H1 (cell line): ENCODE measurements around the gene ARHGAP4. TPM values are rescaled to one million over a fixed set of nuclear protein-coding genes. Genes with fewer than 3 reads are reported as not detected.

ENCODE experiments used
- CTCF ChIA-PET: fragments of 300-600 bp; sonication (Branson Sonifier 250); formaldehyde crosslinking; loops from one replicate; lab custom pipeline; 2021; ENCODE audit not compliant: partially characterized antibody; lab: Charles Lee
- POLR2A ChIA-PET: fragments of 300-600 bp; sonication (Branson Sonifier 250); formaldehyde crosslinking; loops from one replicate; lab custom pipeline; 2021; ENCODE audit warnings: inconsistent platforms; ENCODE audit not compliant: partially characterized antibody; lab: Charles Lee
- DNase-seq, 2 experiments: peaks; one replicate each; pipeline versions ENCODE4 v3.0.0 to v3.0.0-alpha.2; 2010 to 2022; ENCODE audit warnings: low spot score in 2 of 2, low read depth in 1 of 2, mixed read lengths in 1 of 2
- FAIRE-seq: peaks from 2 replicates; lab custom pipeline; 2011; peaks lifted over from hg19 to GRCh38; lab: Jason Lieb, UNC
- H2AFZ ChIP-seq: 2 replicates; pipeline ENCODE4 v1.8.1; 2012; ENCODE audit warnings: low read length, inconsistent platforms
- H2AK5ac ChIP-seq: 2 replicates; pipeline ENCODE4 v1.6.1; 2013; ENCODE audit warnings: low read depth, low read length
- H2BK120ac ChIP-seq: replicated peaks from 2 replicates; pipeline ENCODE3; 2013; ENCODE audit warnings: low read depth, low read length, inconsistent platforms
- H2BK12ac ChIP-seq: 2 replicates; pipeline ENCODE4 v1.6.1; 2013; ENCODE audit warnings: low read depth, low read length
- H2BK15ac ChIP-seq: 2 replicates; pipeline ENCODE4 v1.6.1; 2013; ENCODE audit warnings: low read length
- H2BK20ac ChIP-seq: 2 replicates; pipeline ENCODE4 v1.6.1; 2013; ENCODE audit warnings: low read length
- H2BK5ac ChIP-seq: 2 replicates; pipeline ENCODE4 v1.6.1; 2013; ENCODE audit warnings: low read depth, low read length
- H3K14ac ChIP-seq: 2 replicates; pipeline ENCODE4 v1.6.1; 2013; ENCODE audit warnings: inconsistent platforms; ENCODE audit not compliant: insufficient read length
- H3K18ac ChIP-seq: 2 replicates; pipeline ENCODE4 v1.6.1; 2013; ENCODE audit warnings: low read length; ENCODE audit errors: extremely low read depth
- H3K23ac ChIP-seq: 2 replicates; pipeline ENCODE4 v1.6.1; 2013; ENCODE audit warnings: inconsistent platforms; ENCODE audit not compliant: insufficient read length
- H3K23me2 ChIP-seq: 2 replicates; pipeline ENCODE4 v1.6.1; 2013; ENCODE audit warnings: low read depth, low read length
- H3K27ac ChIP-seq: 2 replicates; pipeline ENCODE4 v1.6.1; 2011; ENCODE audit warnings: low read depth, low read length, inconsistent platforms
- H3K27me3 ChIP-seq, 4 experiments: replicated peaks in 1 of 4; 1 replicate in 1 of 4; 2 replicates in 3 of 4; pipeline versions ENCODE4 v1.6.1 to v1.8.1; 2011 to 2013; ENCODE audit warnings: low read length in 3 of 4, mild to moderate bottlenecking in 3 of 4, inconsistent platforms in 2 of 4, mixed read lengths in 2 of 4, moderate library complexity in 1 of 4; ENCODE audit not compliant: control insufficient read depth in 3 of 4, insufficient read depth in 3 of 4; ENCODE audit errors: extremely low read depth in 1 of 4
- H3K36me3 ChIP-seq, 4 experiments: 2 replicates each; pipeline versions ENCODE4 v1.6.1 to v1.8.1; 2011 to 2013; ENCODE audit warnings: mild to moderate bottlenecking in 4 of 4, low read length in 3 of 4, moderate library complexity in 2 of 4, control low read depth in 1 of 4, inconsistent platforms in 1 of 4; ENCODE audit not compliant: insufficient read depth in 4 of 4, control insufficient read depth in 2 of 4
- H3K4ac ChIP-seq: replicated peaks from 2 replicates; pipeline ENCODE3; 2013; ENCODE audit warnings: low read length, low read depth, mixed read lengths, inconsistent platforms; ENCODE audit not compliant: insufficient read length
- H3K4me1 ChIP-seq, 4 experiments: replicated peaks in 1 of 4; 1 replicate in 1 of 4; 2 replicates in 3 of 4; pipeline versions ENCODE4 v1.6.1 to v1.8.1; 2011 to 2013; ENCODE audit warnings: low read length in 3 of 4, inconsistent platforms in 2 of 4, mixed read lengths in 1 of 4; ENCODE audit not compliant: insufficient read depth in 4 of 4, control insufficient read depth in 3 of 4
- H3K4me2 ChIP-seq, 2 experiments: 2 replicates each; pipeline versions ENCODE4 v1.6.1 to v1.8.1; 2011 to 2013; ENCODE audit warnings: low read depth in 2 of 2, low read length in 2 of 2, control low read depth in 1 of 2, inconsistent platforms in 1 of 2, mild to moderate bottlenecking in 1 of 2; ENCODE audit not compliant: insufficient read depth in 1 of 2
- H3K4me3 ChIP-seq, 4 experiments: fragments of 200-600, 300-600 bp in 1 of 4; sonication (generic), shearing (Covaris generic), sonication (Bioruptor Twin) in 1 of 4; 2 replicates each; pipeline versions ENCODE4 v1.5.1 to v1.8.1; 2011 to 2016; ENCODE audit warnings: low read length in 4 of 4, low read depth in 3 of 4, control low read depth in 2 of 4, inconsistent platforms in 2 of 4, mild to moderate bottlenecking in 2 of 4, mixed read lengths in 1 of 4, moderate library complexity in 1 of 4; ENCODE audit not compliant: insufficient read depth in 2 of 4; ENCODE audit errors: extremely low read depth in 1 of 4
- H3K56ac ChIP-seq: replicated peaks from 2 replicates; pipeline ENCODE3; 2013; ENCODE audit warnings: low read depth, mild to moderate bottlenecking, mixed read lengths, low read length, inconsistent platforms; ENCODE audit not compliant: insufficient read length
- H3K79me1 ChIP-seq: 2 replicates; pipeline ENCODE4 v1.6.1; 2013; ENCODE audit warnings: low read depth, low read length, control low read depth
- H3K79me2 ChIP-seq, 2 experiments: 2 replicates each; pipeline versions ENCODE4 v1.6.1 to v1.8.1; 2012 to 2013; ENCODE audit warnings: low read length in 2 of 2, mild to moderate bottlenecking in 2 of 2, inconsistent platforms in 1 of 2; ENCODE audit not compliant: insufficient read depth in 2 of 2, control insufficient read depth in 1 of 2
- H3K9ac ChIP-seq, 4 experiments: replicated peaks in 1 of 4; 1 replicate in 1 of 4; 2 replicates in 3 of 4; pipeline versions ENCODE4 v1.6.1 to v1.8.1; 2011 to 2013; ENCODE audit warnings: low read depth in 3 of 4, low read length in 3 of 4, control low read depth in 2 of 4, mild to moderate bottlenecking in 2 of 4, moderate library complexity in 2 of 4, inconsistent platforms in 1 of 4; ENCODE audit errors: extremely low read depth in 1 of 4
- H3K9me3 ChIP-seq, 2 experiments: 2 replicates each; pipeline versions ENCODE4 v1.6.1 to v1.8.1; 2012 to 2013; ENCODE audit warnings: mild to moderate bottlenecking in 2 of 2, moderate library complexity in 2 of 2, control low read depth in 1 of 2, inconsistent platforms in 1 of 2, low read depth in 1 of 2, low read length in 1 of 2, mixed read lengths in 1 of 2; ENCODE audit not compliant: insufficient read depth in 2 of 2
- H4K20me1 ChIP-seq, 2 experiments: replicated peaks in 1 of 2; 2 replicates each; pipeline versions ENCODE3 to v1.8.1; 2011 to 2013; ENCODE audit warnings: inconsistent platforms in 2 of 2, low read length in 2 of 2, mild to moderate bottlenecking in 1 of 2; ENCODE audit not compliant: insufficient read depth in 2 of 2, control insufficient read depth in 1 of 2
- H4K5ac ChIP-seq: 2 replicates; pipeline ENCODE4 v1.6.1; 2013; ENCODE audit warnings: low read length, low read depth, mixed read lengths, inconsistent platforms; ENCODE audit not compliant: insufficient read length
- H4K8ac ChIP-seq: 2 replicates; pipeline ENCODE4 v1.8.0; 2013; ENCODE audit warnings: mild to moderate bottlenecking, moderate library complexity, low read length, inconsistent platforms; ENCODE audit not compliant: insufficient read depth; ENCODE audit errors: extremely low read depth
- H4K91ac ChIP-seq: replicated peaks from 2 replicates; pipeline ENCODE3; 2013; ENCODE audit warnings: low read length, mixed read lengths, inconsistent platforms; ENCODE audit not compliant: insufficient read length
- HDAC6 ChIP-seq: IDR thresholded peaks from one replicate; pipeline ENCODE4 v1.7.1; 2012; ENCODE audit warnings: low read depth, mild to moderate bottlenecking, inconsistent platforms, low read length, moderate library complexity
- KDM1A ChIP-seq: fragments of 200-600, 300-600 bp; sonication (generic); IDR thresholded peaks from 2 replicates; pipeline ENCODE4 v1.7.1; 2016; ENCODE audit warnings: mild to moderate bottlenecking, low read length, borderline replicate concordance
- NRF1 ChIP-seq: IDR thresholded peaks from 2 replicates; pipeline ENCODE4 v1.6.1; 2011; ENCODE audit warnings: mild to moderate bottlenecking, low read depth, low read length, improper control_type of control experiment
- PHF8 ChIP-seq: fragments of 200-600 bp; sonication (generic); conservative IDR thresholded peaks from 2 replicates; pipeline ENCODE4 v1.7.1; 2012; ENCODE audit warnings: low read depth, mild to moderate bottlenecking, inconsistent platforms, low read length, moderate library complexity
- SAP30 ChIP-seq: fragments of 300-600 bp; sonication (generic); IDR thresholded peaks from 2 replicates; pipeline ENCODE4 v1.7.1; 2012; ENCODE audit warnings: low read length, moderate library complexity, mild to moderate bottlenecking, inconsistent platforms; ENCODE audit not compliant: insufficient read depth, insufficient replicate concordance
- SP1 ChIP-seq: IDR thresholded peaks from 2 replicates; pipeline ENCODE4 v1.6.1; 2011; ENCODE audit warnings: low read depth, low read length
- SUZ12 ChIP-seq: fragments of 200-600 bp; sonication (generic); IDR thresholded peaks from 2 replicates; pipeline ENCODE4 v1.6.1; 2012; ENCODE audit warnings: mild to moderate bottlenecking, inconsistent platforms, low read length, moderate library complexity, mixed read lengths
- TAF7 ChIP-seq: optimal IDR thresholded peaks from 2 replicates; pipeline ENCODE3; 2011; ENCODE audit warnings: low read depth, mild to moderate bottlenecking, inconsistent platforms, low read length, moderate library complexity, borderline replicate concordance
- WGBS, 2 experiments: shearing (Covaris generic) in 1 of 2; methylation state at CpG; one replicate each; pipeline versions ENCODE4 v1.1.6 to v1.1.7; 2013 to 2015; ENCODE audit warnings: low lambda C conversion rate in 2 of 2, mixed read lengths in 2 of 2, inconsistent platforms in 1 of 2, low coverage in 1 of 2, missing lambda C conversion rate in 1 of 2; ENCODE audit not compliant: insufficient replicate concordance in 2 of 2, insufficient coverage in 1 of 2, insufficient read length in 1 of 2; ENCODE audit errors: extremely low coverage in 1 of 2, missing lambda C conversion rate in 1 of 2; 5-methylcytosine and 5-hydroxymethylcytosine counted together
- polyA plus RNA-seq, 7 experiments: library from polyadenylated mRNA; depleted of rRNA in 3 of 7; stranded (reverse) in 5 of 7; unstranded in 2 of 7; fragments of >200 nt in 5 of 7; fragments of 200-250 nt in 2 of 7; gene quantifications; 1 replicate in 5 of 7; 2 replicates in 1 of 7; 4 replicates in 1 of 7; pipeline versions ENCODE4 v1.2.1 to v1.2.3, GENCODE V29; 2011 to 2013; ENCODE audit warnings: missing spikeins in 2 of 7, mixed read lengths in 2 of 7
- total RNA-seq: library from RNA; stranded (reverse); fragmentation: NEBNext Ultra II Directional; extraction: Animal tissue kit (Norgen Biotek cat#: 25700); gene quantifications from 2 replicates; pipeline ENCODE4 v1.2.1, GENCODE V29; 2021
- TF ChIP-seq, protein P1 (sequence below): IDR thresholded peaks from 2 replicates; pipeline ENCODE4 v1.6.1; 2011; ENCODE audit warnings: low read length, improper control_type of control experiment
- TF ChIP-seq, protein P2 (sequence below): IDR thresholded peaks from 2 replicates; pipeline ENCODE4 v1.6.1; 2012; ENCODE audit warnings: inconsistent platforms

The ARHGAP4 gene
- total and polyA plus RNA-seq, 2 of the 8 experiments (the other 6 are each of a cell fraction or from before 2014, with no cell fraction given): 23.9 to 26.0 TPM

DNA sequence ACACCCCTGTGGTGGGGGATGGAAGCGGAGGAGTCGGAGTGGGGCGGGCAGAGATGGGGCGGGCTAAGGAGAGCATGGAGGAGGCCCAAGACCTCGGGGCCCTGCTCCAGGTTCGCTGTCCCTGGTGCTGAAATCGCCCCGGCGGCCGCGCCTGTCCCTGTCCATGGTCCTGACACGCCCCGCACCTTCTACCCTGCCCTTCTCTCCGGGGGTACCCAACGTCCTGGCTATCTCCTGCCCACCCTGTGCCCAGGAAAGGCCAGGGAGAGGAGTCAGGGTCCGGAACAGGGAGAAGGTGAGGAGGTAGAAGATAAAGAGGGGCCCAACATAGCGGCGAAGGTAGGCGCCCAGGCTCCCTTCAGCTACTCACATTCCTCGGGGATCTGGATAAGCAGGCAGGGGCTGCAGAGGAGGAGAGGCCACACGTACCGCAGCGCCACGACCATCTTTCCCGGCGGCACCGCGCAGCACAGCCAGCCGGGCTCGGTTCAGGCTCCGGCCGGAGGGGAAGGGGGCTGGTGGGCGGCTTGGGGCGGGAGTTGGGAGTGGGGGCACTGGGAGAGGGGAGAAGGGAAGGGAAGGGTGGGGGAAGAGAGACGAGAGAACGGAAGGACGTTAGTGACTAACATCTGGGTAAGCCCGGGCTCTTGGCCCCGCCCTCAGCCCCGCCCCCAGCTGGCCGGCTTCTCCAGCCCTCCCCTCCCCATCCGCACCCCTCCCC is 50.5 kb downstream of the ARHGAP4 start:
- Histone ChIP-seq H2BK5ac (no peak overlapping the region), H3K4me1 (peaks cover 4 to 43% (median 23%) of the 10 kb centered on the region in 4 experiments), H3K9ac (no peak overlapping the region), H3K4ac (no peak overlapping the region), H3K79me2 (no peaks in the 10 kb centered on the region), H3K9me3 (no peaks in the 10 kb centered on the region), H2BK12ac (no peak overlapping the region), H3K18ac (no peak overlapping the region), H3K23ac (no peak overlapping the region), H3K23me2 (no peaks in the 10 kb centered on the region), H4K8ac (no peak overlapping the region), H3K14ac (no peak overlapping the region), H4K20me1 (peaks cover 2 to 12% of the 10 kb centered on the region in 2 experiments), H2BK120ac (no peak overlapping the region), H3K36me3 (no peaks in the 10 kb centered on the region), H3K4me3 (peak overlapping the region in 1 of 4 experiments; percentile 49; a peak in 2 of 8 replicates), H2BK15ac (no peak overlapping the region), H2AK5ac (no peak overlapping the region), H3K79me1 (no peaks in the 10 kb centered on the region), H3K27me3 (no peaks in the 10 kb centered on the region; a peak in 1 of 7 replicates), H4K91ac (no peak overlapping the region), H3K4me2 (peak overlapping the region; percentile 46 to 65), H2BK20ac (no peak overlapping the region), H3K56ac (no peak overlapping the region), H4K5ac (no peak overlapping the region), H3K27ac (no peak overlapping the region), H2AFZ (no peak overlapping the region)
- FAIRE-seq (peak; percentile 28), DNase-seq (peak in 1 of 2 experiments; percentile 95)
- 4% methylated on average over 6 of the region's 42 CpGs; no CpG with 5 or more reads in 1 of the 2 experiments for WGBS, 2 experiments
- ChIA-PET POLR2A (interaction anchor here (1.4 kb wide), 1 partner anchor 13 kb away, joined by 4 read pairs; no protein-coding TSS in a partner anchor), CTCF (interaction anchor here (1.0 to 1.6 kb wide), 5 partner anchors 12 to 94 kb away, joined by 3 to 4 read pairs (median 4); partner anchors contain the start of genes IDH3G and SSR4)
- no peak for TF ChIP-seq KDM1A
- TF ChIP-seq NRF1: no peak
- TF ChIP-seq, protein P1, sequence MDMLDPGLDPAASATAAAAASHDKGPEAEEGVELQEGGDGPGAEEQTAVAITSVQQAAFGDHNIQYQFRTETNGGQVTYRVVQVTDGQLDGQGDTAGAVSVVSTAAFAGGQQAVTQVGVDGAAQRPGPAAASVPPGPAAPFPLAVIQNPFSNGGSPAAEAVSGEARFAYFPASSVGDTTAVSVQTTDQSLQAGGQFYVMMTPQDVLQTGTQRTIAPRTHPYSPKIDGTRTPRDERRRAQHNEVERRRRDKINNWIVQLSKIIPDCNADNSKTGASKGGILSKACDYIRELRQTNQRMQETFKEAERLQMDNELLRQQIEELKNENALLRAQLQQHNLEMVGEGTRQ: no peak
- TF ChIP-seq SUZ12: no peak
- TF ChIP-seq SAP30: peak; percentile 99
- TF ChIP-seq HDAC6: no peak
- TF ChIP-seq SP1: peak; percentile 7; the same call in 1 of the 2 replicates
- no peak for TF ChIP-seq PHF8
- TF ChIP-seq TAF7: peak; percentile 72
- TF ChIP-seq, protein P2, sequence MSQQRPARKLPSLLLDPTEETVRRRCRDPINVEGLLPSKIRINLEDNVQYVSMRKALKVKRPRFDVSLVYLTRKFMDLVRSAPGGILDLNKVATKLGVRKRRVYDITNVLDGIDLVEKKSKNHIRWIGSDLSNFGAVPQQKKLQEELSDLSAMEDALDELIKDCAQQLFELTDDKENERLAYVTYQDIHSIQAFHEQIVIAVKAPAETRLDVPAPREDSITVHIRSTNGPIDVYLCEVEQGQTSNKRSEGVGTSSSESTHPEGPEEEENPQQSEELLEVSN: no peak
